H9 (cell line): Measurements from ENCODE around the gene LGSN. TPM values are rescaled to one million over a fixed set of nuclear protein-coding genes. Genes with fewer than 3 reads are reported as not detected.

Experiments used
- DNase-seq: peaks from one replicate; pipeline ENCODE4 v3.0.0-alpha.2; 2017
- H2AFZ ChIP-seq: one replicate; pipeline ENCODE4 v1.6.1; 2013; ENCODE audit warnings: mild to moderate bottlenecking, low read length, control low read depth, moderate library complexity
- H2AK5ac ChIP-seq: 2 replicates; pipeline ENCODE4 v1.6.1; 2013; ENCODE audit warnings: low read length, control low read depth, mixed read lengths; ENCODE audit not compliant: insufficient read length
- H2BK120ac ChIP-seq: one replicate; pipeline ENCODE4 v1.6.1; 2013; ENCODE audit warnings: low read depth, mild to moderate bottlenecking, low read length, control low read depth, inconsistent platforms; ENCODE audit not compliant: poor library complexity, severe bottlenecking
- H2BK12ac ChIP-seq: 2 replicates; pipeline ENCODE4 v1.6.1; 2013; ENCODE audit warnings: low read length, control low read depth, mixed read lengths, low read depth; ENCODE audit not compliant: insufficient read length
- H2BK15ac ChIP-seq: 2 replicates; pipeline ENCODE4 v1.6.1; 2013; ENCODE audit warnings: low read depth, low read length, control low read depth
- H2BK20ac ChIP-seq: one replicate; pipeline ENCODE4 v1.6.1; 2013; ENCODE audit warnings: low read depth, mild to moderate bottlenecking, low read length, control low read depth, inconsistent platforms; ENCODE audit not compliant: poor library complexity, severe bottlenecking
- H2BK5ac ChIP-seq: 2 replicates; pipeline ENCODE4 v1.6.1; 2013; ENCODE audit warnings: low read length, control low read depth, mixed read lengths; ENCODE audit not compliant: insufficient read length
- H3K14ac ChIP-seq: 2 replicates; pipeline ENCODE4 v1.6.1; 2013; ENCODE audit warnings: low read length, control low read depth; ENCODE audit not compliant: insufficient read depth
- H3K18ac ChIP-seq: 2 replicates; pipeline ENCODE4 v1.6.1; 2013; ENCODE audit warnings: low read depth, mild to moderate bottlenecking, mixed read lengths, low read length, control low read depth; ENCODE audit not compliant: insufficient read length
- H3K23ac ChIP-seq: 2 replicates; pipeline ENCODE4 v1.6.1; 2013; ENCODE audit warnings: low read length, control low read depth, mixed read lengths, low read depth; ENCODE audit not compliant: insufficient read length
- H3K23me2 ChIP-seq: 2 replicates; pipeline ENCODE4 v1.6.1; 2013; ENCODE audit warnings: low read depth, mild to moderate bottlenecking, mixed read lengths, low read length, control low read depth; ENCODE audit not compliant: insufficient read length, poor library complexity, severe bottlenecking
- H3K27ac ChIP-seq: 2 replicates; pipeline ENCODE4 v1.5.1; 2013; ENCODE audit warnings: low read length, control low read depth, mixed read lengths, low read depth; ENCODE audit not compliant: insufficient read length
- H3K27me3 ChIP-seq: 2 replicates; pipeline ENCODE4 v1.6.1; 2013; ENCODE audit warnings: low read length, control low read depth, inconsistent platforms; ENCODE audit not compliant: insufficient read depth
- H3K4ac ChIP-seq: 2 replicates; pipeline ENCODE4 v1.6.1; 2013; ENCODE audit warnings: low read depth, mild to moderate bottlenecking, control low read depth, inconsistent platforms, low read length, moderate library complexity
- H3K4me1 ChIP-seq: 2 replicates; pipeline ENCODE4 v1.6.1; 2013; ENCODE audit warnings: low read length, control low read depth, inconsistent platforms; ENCODE audit not compliant: insufficient read depth
- H3K4me2 ChIP-seq: 2 replicates; pipeline ENCODE4 v1.6.1; 2013; ENCODE audit warnings: low read length, control low read depth, mixed read lengths; ENCODE audit not compliant: insufficient read length, insufficient read depth
- H3K56ac ChIP-seq: 2 replicates; pipeline ENCODE4 v1.6.1; 2013; ENCODE audit warnings: low read depth, mild to moderate bottlenecking, mixed read lengths, low read length, control low read depth; ENCODE audit not compliant: insufficient read length
- H3K79me1 ChIP-seq: 2 replicates; pipeline ENCODE4 v1.6.1; 2013; ENCODE audit warnings: low read depth, mild to moderate bottlenecking, moderate library complexity, low read length, control low read depth, inconsistent platforms; ENCODE audit not compliant: insufficient read depth, poor library complexity, severe bottlenecking
- H3K79me2 ChIP-seq: 2 replicates; pipeline ENCODE4 v1.6.1; 2013; ENCODE audit warnings: low read length, control low read depth, inconsistent platforms; ENCODE audit not compliant: insufficient read depth
- H3K9ac ChIP-seq: 2 replicates; pipeline ENCODE4 v1.6.1; 2013; ENCODE audit warnings: low read length, control low read depth, mixed read lengths; ENCODE audit not compliant: insufficient read length; ENCODE audit errors: extremely low read depth
- H3K9me3 ChIP-seq: one replicate; pipeline ENCODE4 v1.6.1; 2013; ENCODE audit warnings: low read depth, low read length, inconsistent platforms; ENCODE audit not compliant: control insufficient read depth
- H3T11ph ChIP-seq: one replicate; pipeline ENCODE4 v1.6.1; 2013; ENCODE audit warnings: mild to moderate bottlenecking, low read length, control low read depth, inconsistent platforms
- H4K20me1 ChIP-seq: one replicate; pipeline ENCODE4 v1.6.1; 2013; ENCODE audit not compliant: control insufficient read depth, insufficient read length, insufficient read depth
- H4K5ac ChIP-seq: 2 replicates; pipeline ENCODE4 v1.6.1; 2013; ENCODE audit warnings: low read depth, mild to moderate bottlenecking, mixed read lengths, low read length, control low read depth; ENCODE audit not compliant: insufficient read length
- H4K8ac ChIP-seq: replicated peaks from 2 replicates; pipeline ENCODE4 v1.6.1; 2013; ENCODE audit warnings: low read length, control low read depth, mixed read lengths, low read depth; ENCODE audit not compliant: insufficient read length
- H4K91ac ChIP-seq: 2 replicates; pipeline ENCODE4 v1.6.1; 2013; ENCODE audit warnings: low read depth, mild to moderate bottlenecking, moderate library complexity, mixed read lengths, low read length, control low read depth; ENCODE audit not compliant: insufficient read length
- H3K27ac Mint-ChIP-seq, 3 experiments: 2 replicates in 2 of 3; 3 replicates in 1 of 3; pipeline ENCODE4 v1.8.0; 2020 to 2021; ENCODE audit warnings: mixed read lengths in 3 of 3, mild to moderate bottlenecking in 1 of 3, moderate library complexity in 1 of 3
- H3K27me3 Mint-ChIP-seq: 2 replicates; pipeline ENCODE4 v1.8.0; 2021; ENCODE audit warnings: low read depth, mild to moderate bottlenecking, moderate library complexity, mixed read lengths
- H3K36me3 Mint-ChIP-seq, 3 experiments: 2 replicates in 2 of 3; 3 replicates in 1 of 3; pipeline ENCODE4 v1.8.0; 2020 to 2021; ENCODE audit warnings: low read depth in 3 of 3, mixed read lengths in 3 of 3; ENCODE audit not compliant: insufficient read depth in 1 of 3
- H3K4me1 Mint-ChIP-seq, 2 experiments: 2 replicates each; pipeline ENCODE4 v1.8.0; 2020; ENCODE audit warnings: mixed read lengths in 2 of 2
- H3K4me3 Mint-ChIP-seq, 2 experiments: 2 replicates in 1 of 2; 3 replicates in 1 of 2; pipeline ENCODE4 v1.8.0; 2020 to 2021; ENCODE audit warnings: mild to moderate bottlenecking in 2 of 2, mixed read lengths in 2 of 2, moderate library complexity in 1 of 2
- H3K9me3 Mint-ChIP-seq, 2 experiments: 2 replicates in 1 of 2; 3 replicates in 1 of 2; pipeline ENCODE4 v1.8.0; 2020; ENCODE audit warnings: mild to moderate bottlenecking in 2 of 2, mixed read lengths in 2 of 2, moderate library complexity in 1 of 2
- CTCF ChIP-seq: fragments of 200-600 bp; sonication (generic); conservative IDR thresholded peaks from 3 replicates; pipeline ENCODE4 v1.8.0; 2021; ENCODE audit warnings: antibody characterized with exemption, mild to moderate bottlenecking
- total RNA-seq: library from RNA; stranded (reverse); gene quantifications from 2 replicates; pipeline ENCODE4 v1.2.1, GENCODE V29; 2021

The LGSN gene
- total RNA-seq, 1 experiment from 2014 or later: 0.13 TPM

- H3K9ac ChIP-seq: no peak overlapping the region
- no peak overlapping the region for H4K91ac ChIP-seq
- H2BK12ac ChIP-seq: no peak overlapping the region
- H2BK5ac ChIP-seq: no peak overlapping the region
- no peak overlapping the region for H3T11ph ChIP-seq
- Mint-ChIP-seq H3K9me3 (peaks cover 2 to 3% of the 10 kb centered on the region in 2 experiments; a peak in 3 of 5 replicates), H3K27ac (peak overlapping the region in 1 of 3 experiments; percentile 44; a peak in 1 of 7 replicates), H3K27me3 (no peaks in the 10 kb centered on the region), H3K36me3 (0 out of 7 replicates have a peak, but pooled peaks cover 0 to 4% (median 0%) of the 10 kb centered on the region in 3 experiments), H3K4me1 (peaks cover 5 to 17% of the 10 kb centered on the region in 2 experiments; a peak in 2 of 4 replicates), H3K4me3 (no peak overlapping the region; a peak in 1 of 5 replicates)
- no peak overlapping the region for H2AK5ac ChIP-seq
- H3K56ac ChIP-seq: no peak overlapping the region
- H2BK120ac ChIP-seq: no peak overlapping the region
- no peaks in the 10 kb centered on the region for H3K79me1 ChIP-seq
- no peak overlapping the region for H3K23ac ChIP-seq
- H2BK20ac ChIP-seq: no peak overlapping the region
- DNase-seq: no peak
- no peak overlapping the region for H3K14ac ChIP-seq
- no peak overlapping the region for H3K4ac ChIP-seq
- H3K23me2 ChIP-seq: no peaks in the 10 kb centered on the region
- no peak overlapping the region for H3K4me2 ChIP-seq
- no peaks in the 10 kb centered on the region for H3K79me2 ChIP-seq
- no peak overlapping the region for H2AFZ ChIP-seq
- H2BK15ac ChIP-seq: no peak overlapping the region
- H4K5ac ChIP-seq: no peak overlapping the region
- peaks cover 4% of the 10 kb centered on the region; the same call in 1 of the 2 replicates for H3K4me1 ChIP-seq
- no peak overlapping the region for H4K8ac ChIP-seq
- no peak overlapping the region for H3K18ac ChIP-seq
- H3K27me3 ChIP-seq: no peaks in the 10 kb centered on the region
- no peak for TF ChIP-seq CTCF
- H3K27ac ChIP-seq: no peak overlapping the region
- H4K20me1 ChIP-seq: no peaks in the 10 kb centered on the region
- H3K9me3 ChIP-seq: no peaks in the 10 kb centered on the region
Measured at GRCh38 chr6:63259153-63259552, 60.6 kb downstream of the LGSN start.
